Measurements from ENCODE around the gene C2orf49.
A peak's percentile ranks its signal among the peaks of the same experiment; 100 is the strongest.

The C2orf49 gene

GRCh38 chr2:105378276-105378840, 41.0 kb downstream of the C2orf49 start:
- no peak for DNase-seq (ENCODE audit: low read depth in 1 of 2, low spot score in 1 of 2)
- no peaks in the 10 kb centered on the region for H3K27me3 ChIP-seq (ENCODE audit: insufficient read depth, poor library complexity, severe bottlenecking)
- no peak for TF ChIP-seq REST (IDR thresholded peaks at IDR 0.05; ENCODE audit: insufficient replicate concordance, low read depth)
- no peak for TF ChIP-seq POLR2AphosphoS5 (IDR thresholded peaks at IDR 0.05; ENCODE audit: low read depth)
- TF ChIP-seq GABPA (IDR thresholded peaks at IDR 0.05; ENCODE audit: low read depth) = no peak
- no peak overlapping the region for H3K4me3 ChIP-seq (replicated peaks; ENCODE audit: insufficient read depth, low read length)
- no peak overlapping the region for H3K27ac ChIP-seq (replicated peaks)

GRCh38 chr2:105378921-105379383, 41.6 kb downstream of the C2orf49 start:
- TF ChIP-seq REST (IDR thresholded peaks at IDR 0.05; ENCODE audit: insufficient replicate concordance, low read depth) = no peak
- TF ChIP-seq SPI1 (IDR thresholded peaks at IDR 0.05; ENCODE audit: borderline replicate concordance, low read depth) = no peak
- TF ChIP-seq GABPA (IDR thresholded peaks at IDR 0.05; ENCODE audit: low read depth) = no peak
- no peak for TF ChIP-seq POLR2AphosphoS5 (IDR thresholded peaks at IDR 0.05; ENCODE audit: low read depth)
- no peak for TF ChIP-seq CTCF (IDR thresholded peaks at IDR 0.05; ENCODE audit: insufficient read depth, low read length)
- no peak for DNase-seq (ENCODE audit: low read depth in 1 of 2, low spot score in 1 of 2)
- Histone ChIP-seq H3K4me3 (replicated peaks; ENCODE audit: insufficient read depth, low read length) (no peak overlapping the region), H3K27ac (replicated peaks) (no peak overlapping the region), H3K27me3 (ENCODE audit: insufficient read depth, poor library complexity, severe bottlenecking) (no peaks in the 10 kb centered on the region)

DNA sequence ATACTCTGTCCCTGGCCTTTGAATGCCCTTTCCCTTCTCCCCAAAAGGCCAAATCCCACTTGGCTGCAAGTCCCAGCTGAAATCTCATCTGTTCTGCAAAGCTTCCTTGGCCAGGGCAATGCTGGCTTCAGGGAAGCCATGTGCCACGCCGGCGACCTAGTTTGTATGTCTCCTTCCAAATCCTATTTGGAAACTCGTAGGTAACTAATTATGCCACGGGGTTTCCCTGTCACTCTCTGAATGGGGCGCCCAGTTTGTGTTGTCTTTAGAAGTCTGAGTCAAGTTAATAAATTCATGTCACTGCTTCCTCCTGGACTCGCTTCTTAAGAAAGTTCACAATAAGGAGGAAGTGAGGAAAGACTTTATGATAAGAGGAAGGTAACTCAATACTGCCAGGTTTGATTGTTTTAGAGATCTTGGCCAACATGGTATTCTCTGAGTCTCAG, 42.4 kb downstream of the C2orf49 start:
- H3K27ac ChIP-seq (replicated peaks) = no peak overlapping the region
- H3K4me3 ChIP-seq (replicated peaks; ENCODE audit: insufficient read depth, low read length) = no peak overlapping the region
- TF ChIP-seq SPI1 (IDR thresholded peaks at IDR 0.05; ENCODE audit: borderline replicate concordance, low read depth) (peak; percentile 80; the same call in 1 of the 2 replicates), POLR2AphosphoS5 (IDR thresholded peaks at IDR 0.05; ENCODE audit: low read depth) (no peak)
- no peaks in the 10 kb centered on the region for H3K27me3 ChIP-seq (ENCODE audit: insufficient read depth, poor library complexity, severe bottlenecking)
- peak in 1 of 2 experiments; percentile 17 for DNase-seq (ENCODE audit: low read depth in 1 of 2, low spot score in 1 of 2)

GRCh38 chr2:105380432-105381100, 43.2 kb downstream of the C2orf49 start:
- DNase-seq (ENCODE audit: low read depth in 1 of 2, low spot score in 1 of 2) = no peak
- H3K27me3 ChIP-seq (ENCODE audit: insufficient read depth, poor library complexity, severe bottlenecking) = no peaks in the 10 kb centered on the region
- TF ChIP-seq GABPA (IDR thresholded peaks at IDR 0.05; ENCODE audit: low read depth) = no peak
- no peak overlapping the region for H3K27ac ChIP-seq (replicated peaks)
- no peak overlapping the region for H3K4me3 ChIP-seq (replicated peaks; ENCODE audit: insufficient read depth, low read length)

DNA sequence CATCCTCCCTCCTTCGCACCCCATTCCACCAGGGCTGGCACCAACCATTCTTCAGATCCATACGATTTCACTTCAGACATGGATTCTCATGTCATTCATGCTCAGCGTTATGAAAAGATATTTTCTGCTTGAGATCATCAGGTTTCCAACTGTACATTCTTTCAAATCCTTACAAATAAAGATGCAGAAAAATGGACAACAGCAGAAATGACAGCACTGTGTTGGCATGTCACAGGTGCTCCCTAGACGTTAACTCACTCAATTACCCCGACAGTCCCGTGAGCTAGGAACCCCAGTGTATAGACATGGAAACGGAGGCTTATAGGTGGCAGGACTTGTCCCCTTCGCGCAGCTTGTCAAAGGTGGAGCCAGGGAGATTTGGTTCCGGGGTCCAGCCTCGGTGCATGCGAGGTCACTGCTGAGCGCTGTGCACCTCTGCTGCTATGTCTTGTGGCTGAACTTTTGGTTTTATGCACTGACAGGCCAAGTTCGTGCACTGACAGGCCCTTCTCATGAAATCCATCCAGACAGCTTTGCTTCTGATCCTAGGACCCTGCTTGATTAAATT, 43.8 kb downstream of the C2orf49 start:
- no peak for TF ChIP-seq POLR2AphosphoS5 (IDR thresholded peaks at IDR 0.05; ENCODE audit: low read depth)
- TF ChIP-seq REST (IDR thresholded peaks at IDR 0.05; ENCODE audit: insufficient replicate concordance, low read depth) = no peak
- TF ChIP-seq GABPA (IDR thresholded peaks at IDR 0.05; ENCODE audit: low read depth) = no peak
- TF ChIP-seq CTCF (IDR thresholded peaks at IDR 0.05; ENCODE audit: insufficient read depth, low read length) = no peak
- TF ChIP-seq SPI1 (IDR thresholded peaks at IDR 0.05; ENCODE audit: borderline replicate concordance, low read depth) = no peak
- Histone ChIP-seq H3K27me3 (ENCODE audit: insufficient read depth, poor library complexity, severe bottlenecking) (no peaks in the 10 kb centered on the region), H3K4me3 (replicated peaks; ENCODE audit: insufficient read depth, low read length) (no peak overlapping the region), H3K27ac (replicated peaks) (no peak overlapping the region)
- no peak for DNase-seq (ENCODE audit: low read depth in 1 of 2, low spot score in 1 of 2)

All from HL-60 (cell line).